Activated T-helper 1 cell treated with anti-CD3 and anti-CD28 coated beads, Interleukin-12 subunit alpha, Interleukin-12 subunit beta, Interleukin-2, Interleukin-4 antibody, amounts not matched to agents 30 ng/mL and 10 ng/mL and 1 ng/mL, durations not matched to agents 14 hours and 24 hours and 36 hours (primary cell): ENCODE measurements around the gene CCNT2. TPM values are rescaled to one million over a fixed set of nuclear protein-coding genes. Genes with fewer than 3 reads are reported as not detected.
A peak's percentile ranks its signal among the peaks of the same experiment; 100 is the strongest.

Experiments
- DNase-seq: peaks from one replicate; pipeline ENCODE4 v3.0.0; 2021; ENCODE audit warnings: low spot score
- H3K27ac Mint-ChIP-seq: one replicate; pipeline ENCODE4 v1.8.0; 2021; ENCODE audit warnings: mild to moderate bottlenecking, mixed read lengths
- H3K27me3 Mint-ChIP-seq: one replicate; pipeline ENCODE4 v1.8.0; 2022; ENCODE audit warnings: mild to moderate bottlenecking, moderate library complexity, mixed read lengths; ENCODE audit not compliant: insufficient read depth
- H3K36me3 Mint-ChIP-seq: one replicate; pipeline ENCODE4 v1.8.0; 2021; ENCODE audit warnings: low read depth, mixed read lengths
- H3K4me1 Mint-ChIP-seq: one replicate; pipeline ENCODE4 v1.8.0; 2021; ENCODE audit warnings: low read depth, mixed read lengths
- H3K4me3 Mint-ChIP-seq: one replicate; pipeline ENCODE4 v1.8.0; 2021; ENCODE audit warnings: mild to moderate bottlenecking, moderate library complexity, mixed read lengths
- H3K9me3 Mint-ChIP-seq: one replicate; pipeline ENCODE4 v1.8.0; 2021; ENCODE audit warnings: mixed read lengths
- intact Hi-C: fragments of 100-400 bp; cut with micrococcal nuclease; formaldehyde crosslinking; loops from one replicate; pipeline ENCODE4 v1.15.1; 2024
- total RNA-seq: library from RNA; stranded (reverse); gene quantifications from 2 replicates; pipeline ENCODE4 v1.2.3, GENCODE V29; 2022

The CCNT2 gene
- total RNA-seq, 1 donor from 2014 or later, result 43.7 TPM

- H3K27ac Mint-ChIP-seq, result no peak overlapping the region
- H3K27me3 Mint-ChIP-seq, result no peaks in the 10 kb centered on the region
- peaks cover 50% of the 10 kb centered on the region for H3K4me1 Mint-ChIP-seq
- H3K9me3 Mint-ChIP-seq, result no peaks in the 10 kb centered on the region
- H3K4me3 Mint-ChIP-seq, result no peak overlapping the region
- DNase-seq, result no peak
- H3K36me3 Mint-ChIP-seq, result peaks cover 26% of the 10 kb centered on the region
- intact Hi-C loops, result no loop called here
Measured at GRCh38 chr2:134932864-134933526, 14.4 kb downstream of the CCNT2 start.

DNA sequence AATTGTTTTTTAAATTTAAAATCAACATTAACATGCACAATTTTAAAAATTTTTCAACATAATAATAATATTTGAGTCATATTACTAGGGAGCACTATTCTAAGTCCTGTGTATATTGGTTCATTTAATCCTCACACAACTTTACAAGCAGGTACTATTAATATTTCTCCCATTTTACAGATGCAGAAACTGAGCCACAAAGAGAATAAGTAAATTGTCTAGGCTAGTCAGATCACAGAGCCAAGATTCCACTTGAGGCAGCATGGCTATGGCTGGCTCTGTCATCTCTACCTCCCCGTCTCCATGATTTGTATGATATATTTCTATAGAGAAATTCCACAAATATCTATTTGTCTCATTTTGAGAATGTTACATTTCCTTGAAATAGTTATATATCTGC, 15.1 kb downstream of the CCNT2 start:
- peaks cover 51% of the 10 kb centered on the region for H3K4me1 Mint-ChIP-seq
- intact Hi-C loops, result loop anchor here (2.0 kb wide), 1 partner anchor 17 kb away; no protein-coding TSS in a partner anchor

GRCh38 chr2:134934150-134934549, 15.5 kb downstream of the CCNT2 start:
- Mint-ChIP-seq H3K27me3 (no peaks in the 10 kb centered on the region), H3K27ac (no peak overlapping the region), H3K9me3 (no peaks in the 10 kb centered on the region), H3K4me3 (no peak overlapping the region), H3K4me1 (peaks cover 51% of the 10 kb centered on the region), H3K36me3 (peaks cover 30% of the 10 kb centered on the region)
- intact Hi-C loops, result loop anchor here (2.0 kb wide), 1 partner anchor 17 kb away; no protein-coding TSS in a partner anchor
- DNase-seq, result no peak

More for the DNA sequence above, 15.1 kb downstream of the CCNT2 start:
- H3K27me3 Mint-ChIP-seq, result no peaks in the 10 kb centered on the region
- peaks cover 30% of the 10 kb centered on the region for H3K36me3 Mint-ChIP-seq
- no peak for DNase-seq
- no peak overlapping the region for H3K27ac Mint-ChIP-seq
- no peaks in the 10 kb centered on the region for H3K9me3 Mint-ChIP-seq
- H3K4me3 Mint-ChIP-seq, result no peak overlapping the region

DNA sequence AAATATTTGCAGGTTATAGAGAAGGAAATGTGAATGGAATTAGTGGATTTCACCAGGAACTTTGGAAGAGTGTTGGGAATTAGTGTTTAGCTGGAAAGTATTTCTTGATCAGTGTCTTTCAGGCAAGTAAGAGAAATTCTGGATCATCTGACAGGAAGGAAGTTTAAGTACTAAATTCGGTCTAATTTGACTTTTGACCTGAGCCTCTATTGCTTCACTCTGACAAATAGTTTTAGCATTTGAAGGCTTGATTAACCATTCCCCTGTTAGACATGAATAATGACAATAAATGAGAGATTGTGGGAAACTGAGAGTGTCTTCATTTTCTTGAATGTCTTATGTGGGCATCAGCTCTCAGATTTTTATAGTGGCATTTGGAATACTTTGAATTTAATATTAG, 16.0 kb downstream of the CCNT2 start:
- Mint-ChIP-seq H3K4me3 (no peak overlapping the region), H3K27me3 (no peaks in the 10 kb centered on the region), H3K4me1 (peaks cover 51% of the 10 kb centered on the region), H3K27ac (no peak overlapping the region), H3K36me3 (peaks cover 32% of the 10 kb centered on the region), H3K9me3 (no peaks in the 10 kb centered on the region)
- intact Hi-C loops, result loop anchor here (2.0 kb wide), 1 partner anchor 16 kb away; no protein-coding TSS in a partner anchor
- no peak for DNase-seq

- peaks cover 37% of the 10 kb centered on the region for H3K36me3 Mint-ChIP-seq
- H3K27ac Mint-ChIP-seq, result no peak overlapping the region
- intact Hi-C loops, result no loop called here
- no peak for DNase-seq
- H3K9me3 Mint-ChIP-seq, result no peaks in the 10 kb centered on the region
- peaks cover 40% of the 10 kb centered on the region for H3K4me1 Mint-ChIP-seq
- H3K27me3 Mint-ChIP-seq, result no peaks in the 10 kb centered on the region
- no peak overlapping the region for H3K4me3 Mint-ChIP-seq
Measured at GRCh38 chr2:134936691-134937090, 18.1 kb downstream of the CCNT2 start.

- H3K27ac Mint-ChIP-seq, result no peak overlapping the region
- H3K4me3 Mint-ChIP-seq, result no peak overlapping the region
- no peaks in the 10 kb centered on the region for H3K9me3 Mint-ChIP-seq
- H3K27me3 Mint-ChIP-seq, result no peaks in the 10 kb centered on the region
- peaks cover 24% of the 10 kb centered on the region for H3K4me1 Mint-ChIP-seq
- no peak for DNase-seq
- intact Hi-C loops, result loop anchor here (2.0 kb wide), 1 partner anchor 25 kb away; the partner anchor contains the start of gene CCNT2
- peaks cover 53% of the 10 kb centered on the region for H3K36me3 Mint-ChIP-seq
Measured at GRCh38 chr2:134943540-134943939, 24.9 kb downstream of the CCNT2 start.

GRCh38 chr2:134944975-134945374, 26.4 kb downstream of the CCNT2 start:
- Mint-ChIP-seq H3K27me3 (no peaks in the 10 kb centered on the region), H3K4me3 (no peak overlapping the region), H3K27ac (peak overlapping the region; percentile 4), H3K36me3 (peaks cover 51% of the 10 kb centered on the region), H3K4me1 (peaks cover 31% of the 10 kb centered on the region), H3K9me3 (no peaks in the 10 kb centered on the region)
- DNase-seq, result no peak
- intact Hi-C loops, result no loop called here

DNA sequence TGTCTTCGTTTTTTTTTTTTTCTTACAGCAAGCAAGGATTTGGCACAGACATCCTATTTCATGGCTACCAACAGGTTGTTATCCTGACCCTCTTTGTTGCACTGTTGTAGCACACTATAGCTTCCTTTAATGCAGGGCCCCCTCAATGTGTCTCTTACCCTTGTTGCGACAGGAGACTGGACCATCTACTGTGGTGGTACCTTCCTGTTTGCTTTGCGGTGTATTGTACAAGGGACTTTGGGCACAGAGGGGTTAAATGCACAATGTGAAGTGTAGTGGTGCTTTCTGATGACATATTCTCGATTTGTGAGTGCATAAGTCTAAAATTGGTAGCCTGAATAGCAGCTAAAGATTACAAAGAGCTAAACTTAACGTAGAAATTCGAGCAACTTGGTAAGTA, 27.5 kb downstream of the CCNT2 start:
- Mint-ChIP-seq H3K9me3 (no peaks in the 10 kb centered on the region), H3K27me3 (no peaks in the 10 kb centered on the region), H3K4me1 (peaks cover 37% of the 10 kb centered on the region), H3K4me3 (no peak overlapping the region), H3K27ac (no peak overlapping the region), H3K36me3 (peaks cover 50% of the 10 kb centered on the region)
- intact Hi-C loops, result no loop called here
- no peak for DNase-seq

- peak overlapping the region; percentile 77 for H3K27ac Mint-ChIP-seq
- DNase-seq, result no peak
- peaks cover 55% of the 10 kb centered on the region for H3K36me3 Mint-ChIP-seq
- no peaks in the 10 kb centered on the region for H3K9me3 Mint-ChIP-seq
- peaks cover 37% of the 10 kb centered on the region for H3K4me1 Mint-ChIP-seq
- no peak overlapping the region for H3K4me3 Mint-ChIP-seq
- H3K27me3 Mint-ChIP-seq, result no peaks in the 10 kb centered on the region
- intact Hi-C loops, result loop anchor here (2.0 kb wide), 1 partner anchor 15 kb away; no protein-coding TSS in a partner anchor
Measured at GRCh38 chr2:134949981-134950708, 31.5 kb downstream of the CCNT2 start.

GRCh38 chr2:134950886-134951285, 32.3 kb downstream of the CCNT2 start:
- intact Hi-C loops, result loop anchor here (2.0 kb wide), 1 partner anchor 16 kb away; no protein-coding TSS in a partner anchor
- H3K36me3 Mint-ChIP-seq, result peaks cover 48% of the 10 kb centered on the region
- no peak for DNase-seq
- no peak overlapping the region for H3K27ac Mint-ChIP-seq
- H3K4me3 Mint-ChIP-seq, result no peak overlapping the region
- H3K4me1 Mint-ChIP-seq, result peaks cover 29% of the 10 kb centered on the region
- no peaks in the 10 kb centered on the region for H3K9me3 Mint-ChIP-seq
- no peaks in the 10 kb centered on the region for H3K27me3 Mint-ChIP-seq

GRCh38 chr2:134952608-134953007, 34.0 kb downstream of the CCNT2 start:
- no peak overlapping the region for H3K27ac Mint-ChIP-seq
- DNase-seq, result no peak
- H3K9me3 Mint-ChIP-seq, result no peaks in the 10 kb centered on the region
- H3K4me1 Mint-ChIP-seq, result peaks cover 26% of the 10 kb centered on the region
- no peak overlapping the region for H3K4me3 Mint-ChIP-seq
- H3K36me3 Mint-ChIP-seq, result peaks cover 51% of the 10 kb centered on the region
- intact Hi-C loops, result no loop called here
- no peaks in the 10 kb centered on the region for H3K27me3 Mint-ChIP-seq

GRCh38 chr2:134954065-134954464, 35.4 kb downstream of the CCNT2 start:
- Mint-ChIP-seq H3K4me3 (no peak overlapping the region), H3K27ac (no peak overlapping the region), H3K9me3 (no peaks in the 10 kb centered on the region), H3K27me3 (no peaks in the 10 kb centered on the region), H3K36me3 (peaks cover 51% of the 10 kb centered on the region), H3K4me1 (peaks cover 26% of the 10 kb centered on the region)
- no peak for DNase-seq
- intact Hi-C loops, result no loop called here

- Mint-ChIP-seq H3K4me3 (no peak overlapping the region), H3K27ac (no peak overlapping the region), H3K9me3 (no peaks in the 10 kb centered on the region), H3K27me3 (no peaks in the 10 kb centered on the region), H3K36me3 (peaks cover 46% of the 10 kb centered on the region), H3K4me1 (peaks cover 12% of the 10 kb centered on the region)
- DNase-seq, result no peak
- intact Hi-C loops, result no loop called here
Measured at GRCh38 chr2:134955744-134956143, 37.1 kb downstream of the CCNT2 start.
